Measurements from ENCODE around the gene FBXL5. TPM values are rescaled to one million over a fixed set of nuclear protein-coding genes. Genes with fewer than 3 reads are reported as not detected.

Gene FBXL5
- total and polyA plus RNA-seq, 9 of the 15 experiments (the other 6 are each of a cell fraction or from before 2014, with no cell fraction given), result 6.0 to 35.2 (median 22.1) TPM

DNA sequence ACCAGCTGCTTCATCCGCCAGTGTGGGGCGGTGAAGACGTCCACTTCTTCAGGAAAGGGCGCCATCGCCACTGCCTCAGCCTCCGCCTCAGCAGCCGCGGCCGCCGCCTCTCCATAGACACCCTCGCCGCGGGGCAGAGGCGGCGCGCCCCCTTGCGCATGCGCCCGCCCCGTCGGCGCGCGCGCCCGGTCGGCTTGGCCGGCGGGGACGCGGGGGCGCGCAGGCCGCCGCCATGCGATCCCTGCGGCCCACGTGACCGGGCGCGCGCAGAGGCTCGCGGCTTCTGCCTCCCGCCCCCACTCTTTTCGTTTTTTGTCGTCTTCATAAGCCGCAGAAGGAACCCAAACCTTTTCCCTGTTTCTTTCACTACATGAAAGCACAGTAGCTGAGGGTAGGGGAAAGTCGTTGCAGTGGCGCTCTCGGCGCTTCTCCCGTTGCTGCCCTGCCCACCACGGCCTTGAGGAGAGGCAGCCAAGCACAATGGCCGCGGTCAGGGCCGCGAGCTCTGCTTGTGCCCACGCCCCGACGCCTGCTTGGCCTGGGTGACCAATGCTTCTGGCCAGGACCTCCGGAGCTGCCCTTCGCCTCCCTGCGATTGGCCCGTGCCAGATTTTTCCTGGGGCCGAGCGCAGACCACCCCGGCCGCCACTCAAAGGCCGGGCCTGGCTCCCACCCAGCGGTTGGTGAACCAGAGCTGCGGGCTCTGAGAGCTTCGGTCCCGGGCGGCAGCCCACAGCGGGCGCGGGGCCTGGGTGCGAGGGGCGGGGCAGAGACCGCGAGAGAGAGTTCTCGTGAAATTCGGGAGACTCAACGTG lies at the start of gene FBXL5 (continued):
- TF ChIP-seq, protein P1, sequence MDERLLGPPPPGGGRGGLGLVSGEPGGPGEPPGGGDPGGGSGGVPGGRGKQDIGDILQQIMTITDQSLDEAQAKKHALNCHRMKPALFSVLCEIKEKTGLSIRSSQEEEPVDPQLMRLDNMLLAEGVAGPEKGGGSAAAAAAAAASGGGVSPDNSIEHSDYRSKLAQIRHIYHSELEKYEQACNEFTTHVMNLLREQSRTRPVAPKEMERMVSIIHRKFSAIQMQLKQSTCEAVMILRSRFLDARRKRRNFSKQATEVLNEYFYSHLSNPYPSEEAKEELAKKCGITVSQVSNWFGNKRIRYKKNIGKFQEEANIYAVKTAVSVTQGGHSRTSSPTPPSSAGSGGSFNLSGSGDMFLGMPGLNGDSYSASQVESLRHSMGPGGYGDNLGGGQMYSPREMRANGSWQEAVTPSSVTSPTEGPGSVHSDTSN (CRISPR knock-in tag; IDR thresholded peaks at IDR 0.05; ENCODE audit: low read depth), result no peak
- TF ChIP-seq, protein P1 (tag; conservative IDR thresholded peaks at IDR 0.05; ENCODE audit: low read depth), result no peak
- TF ChIP-seq, protein P2, sequence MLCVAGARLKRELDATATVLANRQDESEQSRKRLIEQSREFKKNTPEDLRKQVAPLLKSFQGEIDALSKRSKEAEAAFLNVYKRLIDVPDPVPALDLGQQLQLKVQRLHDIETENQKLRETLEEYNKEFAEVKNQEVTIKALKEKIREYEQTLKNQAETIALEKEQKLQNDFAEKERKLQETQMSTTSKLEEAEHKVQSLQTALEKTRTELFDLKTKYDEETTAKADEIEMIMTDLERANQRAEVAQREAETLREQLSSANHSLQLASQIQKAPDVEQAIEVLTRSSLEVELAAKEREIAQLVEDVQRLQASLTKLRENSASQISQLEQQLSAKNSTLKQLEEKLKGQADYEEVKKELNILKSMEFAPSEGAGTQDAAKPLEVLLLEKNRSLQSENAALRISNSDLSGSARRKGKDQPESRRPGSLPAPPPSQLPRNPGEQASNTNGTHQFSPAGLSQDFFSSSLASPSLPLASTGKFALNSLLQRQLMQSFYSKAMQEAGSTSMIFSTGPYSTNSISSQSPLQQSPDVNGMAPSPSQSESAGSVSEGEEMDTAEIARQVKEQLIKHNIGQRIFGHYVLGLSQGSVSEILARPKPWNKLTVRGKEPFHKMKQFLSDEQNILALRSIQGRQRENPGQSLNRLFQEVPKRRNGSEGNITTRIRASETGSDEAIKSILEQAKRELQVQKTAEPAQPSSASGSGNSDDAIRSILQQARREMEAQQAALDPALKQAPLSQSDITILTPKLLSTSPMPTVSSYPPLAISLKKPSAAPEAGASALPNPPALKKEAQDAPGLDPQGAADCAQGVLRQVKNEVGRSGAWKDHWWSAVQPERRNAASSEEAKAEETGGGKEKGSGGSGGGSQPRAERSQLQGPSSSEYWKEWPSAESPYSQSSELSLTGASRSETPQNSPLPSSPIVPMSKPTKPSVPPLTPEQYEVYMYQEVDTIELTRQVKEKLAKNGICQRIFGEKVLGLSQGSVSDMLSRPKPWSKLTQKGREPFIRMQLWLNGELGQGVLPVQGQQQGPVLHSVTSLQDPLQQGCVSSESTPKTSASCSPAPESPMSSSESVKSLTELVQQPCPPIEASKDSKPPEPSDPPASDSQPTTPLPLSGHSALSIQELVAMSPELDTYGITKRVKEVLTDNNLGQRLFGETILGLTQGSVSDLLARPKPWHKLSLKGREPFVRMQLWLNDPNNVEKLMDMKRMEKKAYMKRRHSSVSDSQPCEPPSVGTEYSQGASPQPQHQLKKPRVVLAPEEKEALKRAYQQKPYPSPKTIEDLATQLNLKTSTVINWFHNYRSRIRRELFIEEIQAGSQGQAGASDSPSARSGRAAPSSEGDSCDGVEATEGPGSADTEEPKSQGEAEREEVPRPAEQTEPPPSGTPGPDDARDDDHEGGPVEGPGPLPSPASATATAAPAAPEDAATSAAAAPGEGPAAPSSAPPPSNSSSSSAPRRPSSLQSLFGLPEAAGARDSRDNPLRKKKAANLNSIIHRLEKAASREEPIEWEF (CRISPR knock-in tag; IDR thresholded peaks at IDR 0.05), result no peak
- TF ChIP-seq YBX1 (IDR thresholded peaks at IDR 0.05) (no peak), NFE2L1 (tag; IDR thresholded peaks at IDR 0.05; ENCODE audit: borderline replicate concordance, low read depth) (no peak), NFIX (CRISPR knock-in tag; IDR thresholded peaks at IDR 0.05; ENCODE audit: low read depth) (no peak)
- TF ChIP-seq, protein P3, sequence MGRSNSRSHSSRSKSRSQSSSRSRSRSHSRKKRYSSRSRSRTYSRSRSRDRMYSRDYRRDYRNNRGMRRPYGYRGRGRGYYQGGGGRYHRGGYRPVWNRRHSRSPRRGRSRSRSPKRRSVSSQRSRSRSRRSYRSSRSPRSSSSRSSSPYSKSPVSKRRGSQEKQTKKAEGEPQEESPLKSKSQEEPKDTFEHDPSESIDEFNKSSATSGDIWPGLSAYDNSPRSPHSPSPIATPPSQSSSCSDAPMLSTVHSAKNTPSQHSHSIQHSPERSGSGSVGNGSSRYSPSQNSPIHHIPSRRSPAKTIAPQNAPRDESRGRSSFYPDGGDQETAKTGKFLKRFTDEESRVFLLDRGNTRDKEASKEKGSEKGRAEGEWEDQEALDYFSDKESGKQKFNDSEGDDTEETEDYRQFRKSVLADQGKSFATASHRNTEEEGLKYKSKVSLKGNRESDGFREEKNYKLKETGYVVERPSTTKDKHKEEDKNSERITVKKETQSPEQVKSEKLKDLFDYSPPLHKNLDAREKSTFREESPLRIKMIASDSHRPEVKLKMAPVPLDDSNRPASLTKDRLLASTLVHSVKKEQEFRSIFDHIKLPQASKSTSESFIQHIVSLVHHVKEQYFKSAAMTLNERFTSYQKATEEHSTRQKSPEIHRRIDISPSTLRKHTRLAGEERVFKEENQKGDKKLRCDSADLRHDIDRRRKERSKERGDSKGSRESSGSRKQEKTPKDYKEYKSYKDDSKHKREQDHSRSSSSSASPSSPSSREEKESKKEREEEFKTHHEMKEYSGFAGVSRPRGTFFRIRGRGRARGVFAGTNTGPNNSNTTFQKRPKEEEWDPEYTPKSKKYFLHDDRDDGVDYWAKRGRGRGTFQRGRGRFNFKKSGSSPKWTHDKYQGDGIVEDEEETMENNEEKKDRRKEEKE (IDR thresholded peaks at IDR 0.05; ENCODE audit: borderline replicate concordance in 1 of 2, control insufficient read depth in 1 of 2, low read depth in 2 of 2, low read length in 1 of 2), result no peak
- TF ChIP-seq, protein P4, sequence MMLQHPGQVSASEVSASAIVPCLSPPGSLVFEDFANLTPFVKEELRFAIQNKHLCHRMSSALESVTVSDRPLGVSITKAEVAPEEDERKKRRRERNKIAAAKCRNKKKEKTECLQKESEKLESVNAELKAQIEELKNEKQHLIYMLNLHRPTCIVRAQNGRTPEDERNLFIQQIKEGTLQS (IDR thresholded peaks at IDR 0.05), result no peak
- TF ChIP-seq, protein P4 (CRISPR knock-in tag; conservative IDR thresholded peaks at IDR 0.05), result no peak
- TF ChIP-seq, protein P5, sequence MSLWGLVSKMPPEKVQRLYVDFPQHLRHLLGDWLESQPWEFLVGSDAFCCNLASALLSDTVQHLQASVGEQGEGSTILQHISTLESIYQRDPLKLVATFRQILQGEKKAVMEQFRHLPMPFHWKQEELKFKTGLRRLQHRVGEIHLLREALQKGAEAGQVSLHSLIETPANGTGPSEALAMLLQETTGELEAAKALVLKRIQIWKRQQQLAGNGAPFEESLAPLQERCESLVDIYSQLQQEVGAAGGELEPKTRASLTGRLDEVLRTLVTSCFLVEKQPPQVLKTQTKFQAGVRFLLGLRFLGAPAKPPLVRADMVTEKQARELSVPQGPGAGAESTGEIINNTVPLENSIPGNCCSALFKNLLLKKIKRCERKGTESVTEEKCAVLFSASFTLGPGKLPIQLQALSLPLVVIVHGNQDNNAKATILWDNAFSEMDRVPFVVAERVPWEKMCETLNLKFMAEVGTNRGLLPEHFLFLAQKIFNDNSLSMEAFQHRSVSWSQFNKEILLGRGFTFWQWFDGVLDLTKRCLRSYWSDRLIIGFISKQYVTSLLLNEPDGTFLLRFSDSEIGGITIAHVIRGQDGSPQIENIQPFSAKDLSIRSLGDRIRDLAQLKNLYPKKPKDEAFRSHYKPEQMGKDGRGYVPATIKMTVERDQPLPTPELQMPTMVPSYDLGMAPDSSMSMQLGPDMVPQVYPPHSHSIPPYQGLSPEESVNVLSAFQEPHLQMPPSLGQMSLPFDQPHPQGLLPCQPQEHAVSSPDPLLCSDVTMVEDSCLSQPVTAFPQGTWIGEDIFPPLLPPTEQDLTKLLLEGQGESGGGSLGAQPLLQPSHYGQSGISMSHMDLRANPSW (CRISPR knock-in tag; IDR thresholded peaks at IDR 0.05), result no peak
